H9 (cell line): ENCODE measurements around the gene HLA-A. TPM values are rescaled to one million over a fixed set of nuclear protein-coding genes. Genes with fewer than 3 reads are reported as not detected.

Source experiments
- DNase-seq: peaks from one replicate; pipeline ENCODE4 v3.0.0-alpha.2; 2017
- H2AFZ ChIP-seq: one replicate; pipeline ENCODE4 v1.6.1; 2013; ENCODE audit warnings: mild to moderate bottlenecking, low read length, control low read depth, moderate library complexity
- H2AK5ac ChIP-seq: 2 replicates; pipeline ENCODE4 v1.6.1; 2013; ENCODE audit warnings: low read length, control low read depth, mixed read lengths; ENCODE audit not compliant: insufficient read length
- H2BK120ac ChIP-seq: one replicate; pipeline ENCODE4 v1.6.1; 2013; ENCODE audit warnings: low read depth, mild to moderate bottlenecking, low read length, control low read depth, inconsistent platforms; ENCODE audit not compliant: poor library complexity, severe bottlenecking
- H2BK12ac ChIP-seq: 2 replicates; pipeline ENCODE4 v1.6.1; 2013; ENCODE audit warnings: low read length, control low read depth, mixed read lengths, low read depth; ENCODE audit not compliant: insufficient read length
- H2BK15ac ChIP-seq: 2 replicates; pipeline ENCODE4 v1.6.1; 2013; ENCODE audit warnings: low read depth, low read length, control low read depth
- H2BK20ac ChIP-seq: one replicate; pipeline ENCODE4 v1.6.1; 2013; ENCODE audit warnings: low read depth, mild to moderate bottlenecking, low read length, control low read depth, inconsistent platforms; ENCODE audit not compliant: poor library complexity, severe bottlenecking
- H2BK5ac ChIP-seq: 2 replicates; pipeline ENCODE4 v1.6.1; 2013; ENCODE audit warnings: low read length, control low read depth, mixed read lengths; ENCODE audit not compliant: insufficient read length
- H3K14ac ChIP-seq: 2 replicates; pipeline ENCODE4 v1.6.1; 2013; ENCODE audit warnings: low read length, control low read depth; ENCODE audit not compliant: insufficient read depth
- H3K18ac ChIP-seq: 2 replicates; pipeline ENCODE4 v1.6.1; 2013; ENCODE audit warnings: low read depth, mild to moderate bottlenecking, mixed read lengths, low read length, control low read depth; ENCODE audit not compliant: insufficient read length
- H3K23ac ChIP-seq: 2 replicates; pipeline ENCODE4 v1.6.1; 2013; ENCODE audit warnings: low read length, control low read depth, mixed read lengths, low read depth; ENCODE audit not compliant: insufficient read length
- H3K23me2 ChIP-seq: 2 replicates; pipeline ENCODE4 v1.6.1; 2013; ENCODE audit warnings: low read depth, mild to moderate bottlenecking, mixed read lengths, low read length, control low read depth; ENCODE audit not compliant: insufficient read length, poor library complexity, severe bottlenecking
- H3K27ac ChIP-seq: 2 replicates; pipeline ENCODE4 v1.5.1; 2013; ENCODE audit warnings: low read length, control low read depth, mixed read lengths, low read depth; ENCODE audit not compliant: insufficient read length
- H3K27me3 ChIP-seq: 2 replicates; pipeline ENCODE4 v1.6.1; 2013; ENCODE audit warnings: low read length, control low read depth, inconsistent platforms; ENCODE audit not compliant: insufficient read depth
- H3K4ac ChIP-seq: 2 replicates; pipeline ENCODE4 v1.6.1; 2013; ENCODE audit warnings: low read depth, mild to moderate bottlenecking, control low read depth, inconsistent platforms, low read length, moderate library complexity
- H3K4me1 ChIP-seq: 2 replicates; pipeline ENCODE4 v1.6.1; 2013; ENCODE audit warnings: low read length, control low read depth, inconsistent platforms; ENCODE audit not compliant: insufficient read depth
- H3K4me2 ChIP-seq: 2 replicates; pipeline ENCODE4 v1.6.1; 2013; ENCODE audit warnings: low read length, control low read depth, mixed read lengths; ENCODE audit not compliant: insufficient read length, insufficient read depth
- H3K56ac ChIP-seq: 2 replicates; pipeline ENCODE4 v1.6.1; 2013; ENCODE audit warnings: low read depth, mild to moderate bottlenecking, mixed read lengths, low read length, control low read depth; ENCODE audit not compliant: insufficient read length
- H3K79me1 ChIP-seq: 2 replicates; pipeline ENCODE4 v1.6.1; 2013; ENCODE audit warnings: low read depth, mild to moderate bottlenecking, moderate library complexity, low read length, control low read depth, inconsistent platforms; ENCODE audit not compliant: insufficient read depth, poor library complexity, severe bottlenecking
- H3K79me2 ChIP-seq: 2 replicates; pipeline ENCODE4 v1.6.1; 2013; ENCODE audit warnings: low read length, control low read depth, inconsistent platforms; ENCODE audit not compliant: insufficient read depth
- H3K9ac ChIP-seq: 2 replicates; pipeline ENCODE4 v1.6.1; 2013; ENCODE audit warnings: low read length, control low read depth, mixed read lengths; ENCODE audit not compliant: insufficient read length; ENCODE audit errors: extremely low read depth
- H3K9me3 ChIP-seq: one replicate; pipeline ENCODE4 v1.6.1; 2013; ENCODE audit warnings: low read depth, low read length, inconsistent platforms; ENCODE audit not compliant: control insufficient read depth
- H3T11ph ChIP-seq: one replicate; pipeline ENCODE4 v1.6.1; 2013; ENCODE audit warnings: mild to moderate bottlenecking, low read length, control low read depth, inconsistent platforms
- H4K20me1 ChIP-seq: one replicate; pipeline ENCODE4 v1.6.1; 2013; ENCODE audit not compliant: control insufficient read depth, insufficient read length, insufficient read depth
- H4K5ac ChIP-seq: 2 replicates; pipeline ENCODE4 v1.6.1; 2013; ENCODE audit warnings: low read depth, mild to moderate bottlenecking, mixed read lengths, low read length, control low read depth; ENCODE audit not compliant: insufficient read length
- H4K8ac ChIP-seq: replicated peaks from 2 replicates; pipeline ENCODE4 v1.6.1; 2013; ENCODE audit warnings: low read length, control low read depth, mixed read lengths, low read depth; ENCODE audit not compliant: insufficient read length
- H4K91ac ChIP-seq: 2 replicates; pipeline ENCODE4 v1.6.1; 2013; ENCODE audit warnings: low read depth, mild to moderate bottlenecking, moderate library complexity, mixed read lengths, low read length, control low read depth; ENCODE audit not compliant: insufficient read length
- H3K27ac Mint-ChIP-seq, 3 experiments: 2 replicates in 2 of 3; 3 replicates in 1 of 3; pipeline ENCODE4 v1.8.0; 2020 to 2021; ENCODE audit warnings: mixed read lengths in 3 of 3, mild to moderate bottlenecking in 1 of 3, moderate library complexity in 1 of 3
- H3K27me3 Mint-ChIP-seq: 2 replicates; pipeline ENCODE4 v1.8.0; 2021; ENCODE audit warnings: low read depth, mild to moderate bottlenecking, moderate library complexity, mixed read lengths
- H3K36me3 Mint-ChIP-seq, 3 experiments: 2 replicates in 2 of 3; 3 replicates in 1 of 3; pipeline ENCODE4 v1.8.0; 2020 to 2021; ENCODE audit warnings: low read depth in 3 of 3, mixed read lengths in 3 of 3; ENCODE audit not compliant: insufficient read depth in 1 of 3
- H3K4me1 Mint-ChIP-seq, 2 experiments: 2 replicates each; pipeline ENCODE4 v1.8.0; 2020; ENCODE audit warnings: mixed read lengths in 2 of 2
- H3K4me3 Mint-ChIP-seq, 2 experiments: 2 replicates in 1 of 2; 3 replicates in 1 of 2; pipeline ENCODE4 v1.8.0; 2020 to 2021; ENCODE audit warnings: mild to moderate bottlenecking in 2 of 2, mixed read lengths in 2 of 2, moderate library complexity in 1 of 2
- H3K9me3 Mint-ChIP-seq, 2 experiments: 2 replicates in 1 of 2; 3 replicates in 1 of 2; pipeline ENCODE4 v1.8.0; 2020; ENCODE audit warnings: mild to moderate bottlenecking in 2 of 2, mixed read lengths in 2 of 2, moderate library complexity in 1 of 2
- CTCF ChIP-seq: fragments of 200-600 bp; sonication (generic); conservative IDR thresholded peaks from 3 replicates; pipeline ENCODE4 v1.8.0; 2021; ENCODE audit warnings: antibody characterized with exemption, mild to moderate bottlenecking
- WGBS: extraction: QIAGEN DNeasy Blood & Tissue Kit; methylation state at CpG from one replicate; pipeline ENCODE4 v1.1.7; 2013; ENCODE audit warnings: missing lambda C conversion rate, low lambda C conversion rate, mixed read lengths; ENCODE audit not compliant: insufficient read length; ENCODE audit errors: extremely low coverage; 5-methylcytosine and 5-hydroxymethylcytosine counted together
- total RNA-seq: library from RNA; stranded (reverse); gene quantifications from 2 replicates; pipeline ENCODE4 v1.2.1, GENCODE V29; 2021

The HLA-A gene
- total RNA-seq, 1 experiment from 2014 or later: 248 TPM

GRCh38 chr6:29986179-29986781 is 43.9 kb downstream of the HLA-A start:
- H2BK120ac ChIP-seq: no peak overlapping the region
- no peaks in the 10 kb centered on the region for H3K4me1 ChIP-seq
- H4K20me1 ChIP-seq: no peaks in the 10 kb centered on the region
- H3K56ac ChIP-seq: no peak overlapping the region
- no peak overlapping the region for H2BK20ac ChIP-seq
- H3K14ac ChIP-seq: no peak overlapping the region
- no peaks in the 10 kb centered on the region for H3K23me2 ChIP-seq
- Mint-ChIP-seq H3K4me3 (no peak overlapping the region), H3K27ac (no peak overlapping the region), H3K9me3 (no peaks in the 10 kb centered on the region), H3K27me3 (peaks cover 7% of the 10 kb centered on the region), H3K36me3 (no peaks in the 10 kb centered on the region), H3K4me1 (peaks cover 4 to 5% of the 10 kb centered on the region in 2 experiments)
- H3K9me3 ChIP-seq: no peaks in the 10 kb centered on the region
- H2AFZ ChIP-seq: no peak overlapping the region
- no peak overlapping the region for H3K4me2 ChIP-seq
- H3K27me3 ChIP-seq: no peaks in the 10 kb centered on the region; the same call in 1 of the 2 replicates
- H4K8ac ChIP-seq: no peak overlapping the region
- no peak for TF ChIP-seq CTCF
- no peak overlapping the region for H4K5ac ChIP-seq
- H3K79me1 ChIP-seq: no peaks in the 10 kb centered on the region
- WGBS: no CpG with 5 or more reads among the region's 4 CpGs
- H3K79me2 ChIP-seq: no peaks in the 10 kb centered on the region
- no peak overlapping the region for H3K9ac ChIP-seq
- H3K23ac ChIP-seq: no peak overlapping the region
- H2AK5ac ChIP-seq: no peak overlapping the region
- no peak overlapping the region for H2BK12ac ChIP-seq
- H3K27ac ChIP-seq: no peak overlapping the region
- no peak overlapping the region for H2BK5ac ChIP-seq
- no peak overlapping the region for H3T11ph ChIP-seq
- no peak for DNase-seq
- H3K18ac ChIP-seq: no peak overlapping the region
- H3K4ac ChIP-seq: no peak overlapping the region
- H4K91ac ChIP-seq: no peak overlapping the region
- no peak overlapping the region for H2BK15ac ChIP-seq
